OCI-LY1 (cell line): Measurements from ENCODE around the gene TTYH1.

Experiments
- H2AFZ ChIP-seq: fragments of 200-600 bp; sonication (generic), shearing (Covaris generic); 2 replicates; pipeline ENCODE4 v1.6.0; 2014; ENCODE audit warnings: antibody characterized with exemption, mild to moderate bottlenecking, low read length
- H3F3A ChIP-seq: fragments of 200-600 bp; sonication (generic), shearing (Covaris generic); 2 replicates; pipeline ENCODE4 v1.6.0; 2014; ENCODE audit warnings: mild to moderate bottlenecking, antibody characterized with exemption, low read length, moderate library complexity; ENCODE audit not compliant: insufficient read depth
- H3K27ac ChIP-seq: fragments of 200-600 bp; sonication (generic); 2 replicates; pipeline ENCODE4 v1.5.1; 2014; ENCODE audit warnings: low read length, mixed run types, mild to moderate bottlenecking, low read depth; ENCODE audit not compliant: poor library complexity, severe bottlenecking
- H3K27me3 ChIP-seq: fragments of 200-600 bp; sonication (generic); 2 replicates; pipeline ENCODE4 v1.6.0; 2014; ENCODE audit warnings: antibody characterized with exemption, mild to moderate bottlenecking, low read length, moderate library complexity; ENCODE audit not compliant: insufficient read depth
- H3K36me3 ChIP-seq: fragments of 200-600 bp; sonication (generic); 2 replicates; pipeline ENCODE4 v1.6.1; 2014; ENCODE audit warnings: mild to moderate bottlenecking, antibody characterized with exemption, low read length, moderate library complexity, mixed read lengths; ENCODE audit not compliant: insufficient read depth
- H3K4me1 ChIP-seq: fragments of 200-600 bp; sonication (generic); 2 replicates; pipeline ENCODE4 v1.5.1; 2014; ENCODE audit warnings: mild to moderate bottlenecking, low read length, moderate library complexity; ENCODE audit not compliant: insufficient read depth, severe bottlenecking
- H3K4me2 ChIP-seq: fragments of 200-600 bp; sonication (generic), shearing (Covaris generic); 2 replicates; pipeline ENCODE4 v1.6.1; 2014; ENCODE audit warnings: low read length
- H3K4me3 ChIP-seq: fragments of 200-600 bp; sonication (generic); 2 replicates; pipeline ENCODE4 v1.5.1; 2014; ENCODE audit warnings: low read length, low read depth, mild to moderate bottlenecking, mixed read lengths; ENCODE audit not compliant: poor library complexity, severe bottlenecking
- H3K79me2 ChIP-seq: fragments of 200-600 bp; shearing (Covaris generic); 2 replicates; pipeline ENCODE4 v1.6.1; 2016; ENCODE audit warnings: mixed run types, low read length, mixed read lengths; ENCODE audit not compliant: insufficient read depth
- H3K9ac ChIP-seq: fragments of 200-600 bp; sonication (generic), shearing (Covaris generic); 2 replicates; pipeline ENCODE4 v1.6.1; 2014; ENCODE audit warnings: mild to moderate bottlenecking, low read length, mixed read lengths
- H3K9me2 ChIP-seq: fragments of 200-600 bp; sonication (generic), shearing (Covaris generic); 2 replicates; pipeline ENCODE4 v1.6.1; 2014; ENCODE audit warnings: low read depth, mild to moderate bottlenecking, low read length, mixed read lengths
- H3K9me3 ChIP-seq: fragments of 200-600 bp; shearing (Covaris generic); 2 replicates; pipeline ENCODE4 v1.6.1; 2014; ENCODE audit warnings: low read length, mixed read lengths
- H4K20me1 ChIP-seq: fragments of 200-600 bp; sonication (generic), shearing (Covaris generic); 2 replicates; pipeline ENCODE4 v1.6.0; 2016; ENCODE audit warnings: mild to moderate bottlenecking, low read length; ENCODE audit not compliant: insufficient read depth
- CTCF ChIP-seq: fragments of 200-600 bp; sonication (generic), shearing (Covaris generic); IDR thresholded peaks from 2 replicates; pipeline ENCODE4 v1.5.1; 2017; ENCODE audit warnings: mild to moderate bottlenecking, antibody characterized with exemption, low read length, moderate library complexity, mixed read lengths
- EZH2 ChIP-seq: fragments of 200-600 bp; sonication (generic), shearing (Covaris generic); IDR thresholded peaks from 2 replicates; pipeline ENCODE4 v1.8.0; 2017; ENCODE audit warnings: borderline replicate concordance, mixed run types, mild to moderate bottlenecking, antibody characterized with exemption, low read length, moderate library complexity, mixed read lengths

TTYH1 gene

GRCh38 chr19:54407780-54408179 lies 7.5 kb upstream of the TTYH1 start:
- H3K27ac ChIP-seq = no peak overlapping the region
- no peaks in the 10 kb centered on the region for H3K79me2 ChIP-seq
- 0 out of 2 replicates have a peak, but pooled peaks cover 3% of the 10 kb centered on the region for H3F3A ChIP-seq
- H3K9ac ChIP-seq = no peak overlapping the region
- no peak for TF ChIP-seq EZH2
- no peak for TF ChIP-seq CTCF
- no peaks in the 10 kb centered on the region for H3K9me3 ChIP-seq
- H4K20me1 ChIP-seq = no peaks in the 10 kb centered on the region
- H2AFZ ChIP-seq = no peak overlapping the region
- H3K36me3 ChIP-seq = no peaks in the 10 kb centered on the region
- no peaks in the 10 kb centered on the region for H3K9me2 ChIP-seq
- H3K4me3 ChIP-seq = no peak overlapping the region
- H3K27me3 ChIP-seq = no peaks in the 10 kb centered on the region
- H3K4me2 ChIP-seq = no peak overlapping the region
- no peaks in the 10 kb centered on the region for H3K4me1 ChIP-seq

GRCh38 chr19:54408456-54409026 lies 6.7 kb upstream of the TTYH1 start:
- H4K20me1 ChIP-seq = no peaks in the 10 kb centered on the region
- no peaks in the 10 kb centered on the region for H3K9me2 ChIP-seq
- no peak overlapping the region for H3K4me3 ChIP-seq
- H3K36me3 ChIP-seq = no peaks in the 10 kb centered on the region
- H3K9ac ChIP-seq = no peak overlapping the region
- H3K4me2 ChIP-seq = no peak overlapping the region
- TF ChIP-seq CTCF = no peak
- H3F3A ChIP-seq = 0 out of 2 replicates have a peak, but pooled peaks cover 3% of the 10 kb centered on the region
- no peaks in the 10 kb centered on the region for H3K9me3 ChIP-seq
- H2AFZ ChIP-seq = no peak overlapping the region
- H3K4me1 ChIP-seq = no peaks in the 10 kb centered on the region
- H3K27ac ChIP-seq = no peak overlapping the region
- no peaks in the 10 kb centered on the region for H3K27me3 ChIP-seq
- no peaks in the 10 kb centered on the region for H3K79me2 ChIP-seq

- no peaks in the 10 kb centered on the region for H3K4me1 ChIP-seq
- H3K79me2 ChIP-seq = no peaks in the 10 kb centered on the region
- H3K27ac ChIP-seq = no peak overlapping the region
- TF ChIP-seq CTCF (no peak), EZH2 (no peak)
- no peaks in the 10 kb centered on the region for H3K36me3 ChIP-seq
- no peaks in the 10 kb centered on the region for H3K27me3 ChIP-seq
- H4K20me1 ChIP-seq = no peaks in the 10 kb centered on the region
- no peak overlapping the region for H2AFZ ChIP-seq
- no peak overlapping the region for H3K4me2 ChIP-seq
- H3F3A ChIP-seq = 0 out of 2 replicates have a peak, but pooled peaks cover 3% of the 10 kb centered on the region
- no peaks in the 10 kb centered on the region for H3K9me2 ChIP-seq
- H3K9me3 ChIP-seq = no peaks in the 10 kb centered on the region
- no peak overlapping the region for H3K9ac ChIP-seq
- no peak overlapping the region for H3K4me3 ChIP-seq
Observed at GRCh38 chr19:54411033-54411432, 4.2 kb upstream of the TTYH1 start.
